Thyroid gland (tissue), 4 donors: ENCODE data around the gene SPTLC3. TPM values are rescaled to one million over a fixed set of nuclear protein-coding genes. Genes with fewer than 3 reads are reported as not detected.

Experiments
- DNase-seq, 2 donors: peaks; one replicate each; pipeline ENCODE4 v3.0.0-alpha.2; 2019
- H3K27ac ChIP-seq, 3 donors: fragments of 200-600 bp; sonication (generic); 1 replicate in 2 of 3; 2 replicates in 1 of 3; pipeline ENCODE4 v1.5.1; 2016 to 2019; ENCODE audit warnings: mild to moderate bottlenecking in 1 of 3, moderate library complexity in 1 of 3
- H3K27me3 ChIP-seq: fragments of 200-600 bp; sonication (generic); one replicate; pipeline ENCODE4 v1.5.1; 2019
- H3K36me3 ChIP-seq, 2 donors: fragments of 200-600 bp; sonication (generic); one replicate each; pipeline ENCODE4 v1.5.1; 2016 to 2019
- H3K4me1 ChIP-seq, 2 donors: fragments of 200-600 bp; sonication (generic); one replicate each; pipeline ENCODE4 v1.5.1; 2017 to 2019
- H3K4me3 ChIP-seq, 3 donors: fragments of 200-600 bp; sonication (generic); replicated peaks in 1 of 3; 1 replicate in 2 of 3; 2 replicates in 1 of 3; pipeline ENCODE4 v1.5.1; 2016; ENCODE audit warnings: mild to moderate bottlenecking in 1 of 3
- H3K9me3 ChIP-seq: fragments of 200-600 bp; sonication (generic); one replicate; pipeline ENCODE4 v1.5.1; 2017
- CTCF ChIP-seq, 6 experiments: fragments of 200-600 bp in 3 of 6; fragments of 450-650 bp in 3 of 6; sonication (generic) in 3 of 6; IDR thresholded peaks; one replicate each; pipeline ENCODE4 v1.5.1; 2016 to 2019; ENCODE audit warnings: antibody characterized with exemption in 6 of 6, mild to moderate bottlenecking in 2 of 6, inconsistent platforms in 1 of 6, moderate library complexity in 1 of 6
- POLR2A ChIP-seq, 2 donors: fragments of 450-650 bp; IDR thresholded peaks; one replicate each; pipeline ENCODE4 v1.6.1; 2017; ENCODE audit warnings: antibody characterized with exemption in 2 of 2, mild to moderate bottlenecking in 2 of 2, moderate library complexity in 1 of 2
- WGBS, 2 donors: methylation state at CpG; one replicate each; pipeline ENCODE4 v1.1.5; 2017; 5-methylcytosine and 5-hydroxymethylcytosine counted together
- intact Hi-C: fragments of 100-400 bp; cut with DNase I; formaldehyde crosslinking; loops from one replicate; pipeline ENCODE4 v1.15.1; 2023
- total RNA-seq, 4 donors: library from RNA; depleted of rRNA; stranded (reverse); fragments of >200 nt; gene quantifications; one replicate each; pipeline ENCODE4 v1.2.3, GENCODE V29; 2016

SPTLC3 gene
- total RNA-seq, 4 donors from 2014 or later, result 33.8 to 71.5 (median 37.7) TPM

DNA sequence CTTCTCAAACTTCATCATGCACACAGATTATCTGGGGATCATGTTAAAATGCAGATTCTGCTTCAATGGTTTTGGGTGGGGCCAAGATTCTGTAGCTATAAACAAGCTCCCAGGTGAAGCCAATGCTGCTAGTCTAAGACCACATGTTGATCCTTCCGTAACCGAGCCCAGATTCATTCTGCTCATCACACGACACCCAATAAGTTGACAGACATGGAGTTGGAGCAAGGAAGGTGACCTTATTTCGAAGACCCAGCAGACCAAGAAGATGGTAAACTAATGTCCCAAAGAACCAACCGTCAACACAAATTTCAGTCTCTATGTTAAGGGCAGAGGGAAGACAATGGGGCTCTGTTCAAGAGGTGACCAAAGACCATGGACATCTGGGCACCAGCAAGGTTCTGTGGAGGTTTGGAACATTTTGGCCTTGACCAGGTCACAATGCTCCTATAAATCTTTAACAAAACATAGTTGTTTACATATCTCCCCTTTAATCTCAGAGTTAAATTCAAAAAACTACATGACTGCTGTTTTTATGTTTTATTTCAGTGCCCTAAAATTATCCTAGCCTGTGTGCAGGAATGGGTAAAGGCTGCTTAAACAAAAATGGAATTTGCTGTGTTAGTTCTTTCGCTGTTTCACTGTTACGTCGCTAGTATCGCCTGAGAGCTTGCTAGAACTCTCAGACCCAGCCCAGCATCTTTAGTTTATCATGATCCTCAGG, 50.1 kb downstream of the SPTLC3 start:
- WGBS, 2 donors, result 91 to 92% methylated on average over 9 of the region's 9 CpGs
- no peak for TF ChIP-seq CTCF (IDR thresholded peaks at IDR 0.05)
- Histone ChIP-seq H3K4me1 (no peaks in the 10 kb centered on the region), H3K4me3 (no peak overlapping the region), H3K9me3 (no peaks in the 10 kb centered on the region), H3K36me3 (no peaks in the 10 kb centered on the region), H3K27ac (no peak overlapping the region), H3K27me3 (no peaks in the 10 kb centered on the region)
- DNase-seq, result no peak
- intact Hi-C loops, result no loop called here

DNA sequence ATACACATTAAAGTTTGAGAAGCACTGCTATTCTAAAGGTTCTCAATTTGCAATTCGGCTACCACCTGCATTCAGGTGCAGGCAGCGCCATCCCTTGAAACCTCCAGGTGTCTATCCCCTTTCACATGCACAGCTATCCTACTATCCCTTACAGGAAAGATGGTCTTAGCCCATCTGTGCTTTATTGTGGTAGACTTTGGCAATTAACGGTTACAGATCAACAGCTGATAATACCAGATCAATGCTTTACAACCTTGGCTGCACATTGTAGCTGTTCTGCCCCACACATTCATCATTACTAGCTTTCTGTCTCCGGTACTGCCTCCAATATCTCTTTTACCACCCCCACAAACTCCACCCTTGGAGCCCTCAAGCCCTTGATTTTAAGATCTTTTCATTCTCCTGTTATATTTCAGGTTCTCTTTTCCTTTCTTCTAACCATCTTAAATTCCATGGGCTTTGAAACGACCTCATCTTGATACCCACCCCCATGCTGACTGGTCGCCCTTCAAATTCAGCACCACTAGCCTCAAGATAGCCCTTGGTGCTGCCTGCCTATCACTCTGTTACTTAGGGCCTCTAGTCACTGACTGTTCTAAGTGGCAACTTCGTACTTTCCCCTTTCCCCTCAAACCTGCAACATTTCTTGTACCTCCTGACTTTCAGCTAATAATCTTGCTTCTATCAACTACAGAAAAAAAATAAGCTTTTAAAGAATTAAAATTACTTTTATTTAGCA, 50.8 kb downstream of the SPTLC3 start:
- no peak for TF ChIP-seq CTCF (IDR thresholded peaks at IDR 0.05)
- TF ChIP-seq POLR2A (IDR thresholded peaks at IDR 0.05), result no peak
- Histone ChIP-seq H3K4me1 (no peaks in the 10 kb centered on the region), H3K36me3 (no peaks in the 10 kb centered on the region), H3K4me3 (no peak overlapping the region), H3K27me3 (no peaks in the 10 kb centered on the region), H3K9me3 (no peaks in the 10 kb centered on the region), H3K27ac (no peak overlapping the region)
- no peak for DNase-seq
- intact Hi-C loops, result no loop called here
- 80% methylated on average over 7 of the region's 7 CpGs for WGBS, 2 donors

DNA sequence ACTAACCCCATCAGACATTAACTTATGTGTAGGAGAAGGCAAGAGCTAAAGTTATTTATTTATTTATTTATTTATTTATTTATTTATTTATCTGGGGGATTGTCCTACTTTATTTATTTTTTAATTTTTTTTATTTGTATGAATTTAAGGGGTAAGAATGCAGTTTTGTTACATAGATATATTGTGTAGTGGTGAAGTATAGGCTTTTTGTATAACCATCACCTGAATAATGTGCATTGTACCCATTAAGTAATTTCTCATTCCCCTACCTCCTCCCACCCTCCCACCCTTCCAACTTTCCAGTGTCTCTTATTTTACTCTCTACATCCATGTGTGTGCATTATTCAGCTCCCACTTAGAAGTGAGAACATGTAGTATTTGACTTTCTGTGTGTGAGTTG, 51.6 kb downstream of the SPTLC3 start:
- Histone ChIP-seq H3K4me1 (no peaks in the 10 kb centered on the region), H3K27me3 (no peaks in the 10 kb centered on the region), H3K36me3 (no peaks in the 10 kb centered on the region), H3K27ac (no peak overlapping the region), H3K4me3 (no peak overlapping the region), H3K9me3 (no peaks in the 10 kb centered on the region)
- DNase-seq, result no peak
- intact Hi-C loops, result no loop called here
- no peak for TF ChIP-seq POLR2A (IDR thresholded peaks at IDR 0.05)
- TF ChIP-seq CTCF (IDR thresholded peaks at IDR 0.05), result no peak

DNA sequence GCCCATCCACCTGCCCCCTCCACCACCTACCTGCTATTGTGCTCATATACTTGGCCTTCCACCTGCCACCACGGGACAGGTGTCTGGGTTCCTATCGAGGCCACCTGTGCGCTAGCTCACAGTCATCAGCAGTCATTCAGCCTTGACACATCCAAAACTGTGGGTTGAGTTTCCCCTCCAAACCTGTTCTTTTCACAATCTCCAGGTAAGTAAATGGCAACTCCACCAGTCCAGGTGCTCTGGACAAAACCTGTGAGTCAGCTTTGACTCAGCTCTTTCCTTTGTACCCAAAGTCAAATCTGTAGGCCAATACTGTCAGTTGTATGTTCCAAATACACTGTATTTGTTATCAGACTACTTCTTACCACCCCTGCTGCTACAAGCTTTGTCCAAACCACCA, 52.6 kb downstream of the SPTLC3 start:
- Histone ChIP-seq H3K27me3 (no peaks in the 10 kb centered on the region), H3K27ac (no peak overlapping the region), H3K9me3 (no peaks in the 10 kb centered on the region), H3K4me1 (no peaks in the 10 kb centered on the region), H3K4me3 (no peak overlapping the region), H3K36me3 (no peaks in the 10 kb centered on the region)
- TF ChIP-seq POLR2A (IDR thresholded peaks at IDR 0.05) (no peak), CTCF (IDR thresholded peaks at IDR 0.05) (no peak)
- WGBS, 2 donors, result 87 to 90% methylated on average over 3 of the region's 3 CpGs
- intact Hi-C loops, result no loop called here
- no peak for DNase-seq

DNA sequence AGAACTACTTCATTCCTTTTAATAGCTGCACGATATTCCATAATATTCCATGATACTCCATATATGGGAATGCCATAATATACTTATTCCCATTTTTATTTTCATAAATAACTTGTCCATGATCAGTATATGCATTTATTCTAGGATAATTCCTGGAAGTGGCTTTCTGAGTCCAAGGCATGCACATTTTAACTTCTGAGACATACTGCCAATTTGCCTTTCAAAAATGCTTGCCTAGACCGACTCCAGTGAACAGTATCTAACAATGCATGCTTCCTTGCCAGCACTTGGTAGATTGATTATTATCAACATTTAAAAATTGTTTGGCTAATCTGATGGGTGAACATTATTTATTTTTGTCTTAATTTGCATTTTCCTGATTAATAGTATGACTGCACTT, 54.0 kb downstream of the SPTLC3 start:
- TF ChIP-seq POLR2A (IDR thresholded peaks at IDR 0.05), result no peak
- no peak for TF ChIP-seq CTCF (IDR thresholded peaks at IDR 0.05)
- no peaks in the 10 kb centered on the region for H3K36me3 ChIP-seq
- no peaks in the 10 kb centered on the region for H3K27me3 ChIP-seq
- intact Hi-C loops, result no loop called here
- H3K4me1 ChIP-seq, result no peaks in the 10 kb centered on the region
- no peak for DNase-seq
- WGBS, 2 donors, result 69 to 72% methylated on average over 2 of the region's 2 CpGs
- H3K27ac ChIP-seq, result no peak overlapping the region
- no peaks in the 10 kb centered on the region for H3K9me3 ChIP-seq
- no peak overlapping the region for H3K4me3 ChIP-seq
